ENCODE measurements around the gene DGKQ. TPM values are rescaled to one million over a fixed set of nuclear protein-coding genes. Genes with fewer than 3 reads are reported as not detected.
A peak's percentile ranks its signal among the peaks of the same experiment; 100 is the strongest.

DGKQ gene
- total and polyA plus RNA-seq, 9 of the 15 experiments (the other 6 are each of a cell fraction or from before 2014, with no cell fraction given) = 0.17 to 22.0 (median 5.6) TPM

DNA sequence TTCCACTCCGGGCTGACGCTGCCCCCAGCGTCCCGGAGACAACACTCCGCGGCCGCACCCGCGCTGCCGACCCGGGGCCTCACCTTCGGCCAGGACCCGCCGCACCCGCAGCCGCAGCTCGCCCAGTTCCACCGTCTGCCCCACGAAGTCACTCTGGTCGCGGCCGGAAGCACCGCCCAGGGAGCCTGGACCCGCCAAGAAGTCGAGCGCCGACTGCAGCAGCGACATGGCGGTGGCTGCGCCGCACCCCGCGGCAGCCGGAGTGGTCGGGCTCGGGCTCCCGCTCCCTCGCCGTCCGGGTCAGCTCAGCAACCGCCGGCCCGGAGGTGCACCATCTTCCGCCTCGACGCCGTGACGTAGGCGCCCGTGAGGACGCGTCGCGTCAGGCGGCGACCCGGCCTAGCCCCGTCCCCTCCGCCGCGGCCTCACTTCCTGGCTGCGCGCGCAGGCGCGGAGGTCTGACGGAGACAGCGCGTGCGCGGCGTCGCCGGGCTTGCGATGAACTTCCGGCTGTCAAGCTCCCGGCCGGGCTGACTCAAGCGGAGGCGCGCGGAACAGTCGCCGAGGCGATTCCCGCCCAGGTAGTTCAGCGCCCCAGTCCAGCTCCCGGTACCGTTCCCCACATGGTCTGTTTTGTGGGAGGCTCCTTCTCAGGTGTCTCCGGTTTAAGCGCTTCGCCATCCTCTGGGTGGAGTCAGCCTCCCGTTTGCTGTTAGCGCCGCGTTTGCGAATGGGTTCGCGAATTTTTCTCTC is 41.2 kb downstream of the DGKQ start, which contains the start of the genes GAK and TMEM175 (continued):
- TF ChIP-seq, protein P1, sequence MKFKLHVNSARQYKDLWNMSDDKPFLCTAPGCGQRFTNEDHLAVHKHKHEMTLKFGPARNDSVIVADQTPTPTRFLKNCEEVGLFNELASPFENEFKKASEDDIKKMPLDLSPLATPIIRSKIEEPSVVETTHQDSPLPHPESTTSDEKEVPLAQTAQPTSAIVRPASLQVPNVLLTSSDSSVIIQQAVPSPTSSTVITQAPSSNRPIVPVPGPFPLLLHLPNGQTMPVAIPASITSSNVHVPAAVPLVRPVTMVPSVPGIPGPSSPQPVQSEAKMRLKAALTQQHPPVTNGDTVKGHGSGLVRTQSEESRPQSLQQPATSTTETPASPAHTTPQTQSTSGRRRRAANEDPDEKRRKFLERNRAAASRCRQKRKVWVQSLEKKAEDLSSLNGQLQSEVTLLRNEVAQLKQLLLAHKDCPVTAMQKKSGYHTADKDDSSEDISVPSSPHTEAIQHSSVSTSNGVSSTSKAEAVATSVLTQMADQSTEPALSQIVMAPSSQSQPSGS (CRISPR knock-in tag; IDR thresholded peaks at IDR 0.05) = 0 out of 2 replicates have a peak, but pooled peaks have one; percentile 52
- TF ChIP-seq GABPA (tag; conservative IDR thresholded peaks at IDR 0.05; ENCODE audit: low read depth) = peak; percentile 96
- TF ChIP-seq IFI16 (CRISPR knock-in tag; IDR thresholded peaks at IDR 0.05) = no peak
- peak; percentile 75 for TF ChIP-seq CTBP1 (IDR thresholded peaks at IDR 0.05; ENCODE audit: borderline replicate concordance)
- no peak for TF ChIP-seq ZKSCAN1 (IDR thresholded peaks at IDR 0.05; ENCODE audit: low read depth, low read length)
- no peak for TF ChIP-seq TAF7 (tag; IDR thresholded peaks at IDR 0.05)
- TF ChIP-seq, protein P2, sequence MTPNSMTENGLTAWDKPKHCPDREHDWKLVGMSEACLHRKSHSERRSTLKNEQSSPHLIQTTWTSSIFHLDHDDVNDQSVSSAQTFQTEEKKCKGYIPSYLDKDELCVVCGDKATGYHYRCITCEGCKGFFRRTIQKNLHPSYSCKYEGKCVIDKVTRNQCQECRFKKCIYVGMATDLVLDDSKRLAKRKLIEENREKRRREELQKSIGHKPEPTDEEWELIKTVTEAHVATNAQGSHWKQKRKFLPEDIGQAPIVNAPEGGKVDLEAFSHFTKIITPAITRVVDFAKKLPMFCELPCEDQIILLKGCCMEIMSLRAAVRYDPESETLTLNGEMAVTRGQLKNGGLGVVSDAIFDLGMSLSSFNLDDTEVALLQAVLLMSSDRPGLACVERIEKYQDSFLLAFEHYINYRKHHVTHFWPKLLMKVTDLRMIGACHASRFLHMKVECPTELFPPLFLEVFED (CRISPR knock-in tag; conservative IDR thresholded peaks at IDR 0.05) = no peak
- no peak for TF ChIP-seq FOXA1 (IDR thresholded peaks at IDR 0.05; ENCODE audit: borderline replicate concordance)
- no peak for TF ChIP-seq SNRNP70 (optimal IDR thresholded peaks at IDR 0.05; ENCODE audit: low read depth, low read length)
- TF ChIP-seq NCOA2 (IDR thresholded peaks at IDR 0.05; ENCODE audit: partially characterized antibody in 2 of 2) = no peak
- no peak for TF ChIP-seq CHD2 (IDR thresholded peaks at IDR 0.05; ENCODE audit: low read depth, low read length)
- TF ChIP-seq ZNF232 (CRISPR knock-in tag; IDR thresholded peaks at IDR 0.05) = no peak
- TF ChIP-seq ZNF717 (CRISPR knock-in tag; IDR thresholded peaks at IDR 0.05) = no peak
- TF ChIP-seq, protein P3, sequence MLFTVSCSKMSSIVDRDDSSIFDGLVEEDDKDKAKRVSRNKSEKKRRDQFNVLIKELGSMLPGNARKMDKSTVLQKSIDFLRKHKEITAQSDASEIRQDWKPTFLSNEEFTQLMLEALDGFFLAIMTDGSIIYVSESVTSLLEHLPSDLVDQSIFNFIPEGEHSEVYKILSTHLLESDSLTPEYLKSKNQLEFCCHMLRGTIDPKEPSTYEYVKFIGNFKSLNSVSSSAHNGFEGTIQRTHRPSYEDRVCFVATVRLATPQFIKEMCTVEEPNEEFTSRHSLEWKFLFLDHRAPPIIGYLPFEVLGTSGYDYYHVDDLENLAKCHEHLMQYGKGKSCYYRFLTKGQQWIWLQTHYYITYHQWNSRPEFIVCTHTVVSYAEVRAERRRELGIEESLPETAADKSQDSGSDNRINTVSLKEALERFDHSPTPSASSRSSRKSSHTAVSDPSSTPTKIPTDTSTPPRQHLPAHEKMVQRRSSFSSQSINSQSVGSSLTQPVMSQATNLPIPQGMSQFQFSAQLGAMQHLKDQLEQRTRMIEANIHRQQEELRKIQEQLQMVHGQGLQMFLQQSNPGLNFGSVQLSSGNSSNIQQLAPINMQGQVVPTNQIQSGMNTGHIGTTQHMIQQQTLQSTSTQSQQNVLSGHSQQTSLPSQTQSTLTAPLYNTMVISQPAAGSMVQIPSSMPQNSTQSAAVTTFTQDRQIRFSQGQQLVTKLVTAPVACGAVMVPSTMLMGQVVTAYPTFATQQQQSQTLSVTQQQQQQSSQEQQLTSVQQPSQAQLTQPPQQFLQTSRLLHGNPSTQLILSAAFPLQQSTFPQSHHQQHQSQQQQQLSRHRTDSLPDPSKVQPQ (CRISPR knock-in tag; IDR thresholded peaks at IDR 0.05; ENCODE audit: borderline replicate concordance) = no peak
- no peak for TF ChIP-seq RFX5 (IDR thresholded peaks at IDR 0.05; ENCODE audit: low read depth, low read length)
- no peak for TF ChIP-seq HDGF (IDR thresholded peaks at IDR 0.05)
- no peak for TF ChIP-seq ARNT (IDR thresholded peaks at IDR 0.05)
- TF ChIP-seq SAFB (IDR thresholded peaks at IDR 0.05; ENCODE audit: borderline replicate concordance, low read depth, low read length) = no peak
- TF ChIP-seq POLR2AphosphoS2 (IDR thresholded peaks at IDR 0.05; ENCODE audit: low read length) = no peak
- TF ChIP-seq MTF1 (CRISPR knock-in tag; IDR thresholded peaks at IDR 0.05; ENCODE audit: borderline replicate concordance) = no peak
- TF ChIP-seq ZNF507 (tag; conservative IDR thresholded peaks at IDR 0.05) = no peak
- TF ChIP-seq FOXJ3 (CRISPR knock-in tag; IDR thresholded peaks at IDR 0.05) = no peak
- no peak for TF ChIP-seq NCOA4 (IDR thresholded peaks at IDR 0.05; ENCODE audit: partially characterized antibody)
- peak; percentile 81 for TF ChIP-seq HCFC1 (IDR thresholded peaks at IDR 0.05; ENCODE audit: low read depth, low read length)
- no peak for TF ChIP-seq ZBTB7A (IDR thresholded peaks at IDR 0.05; ENCODE audit: borderline replicate concordance, control insufficient read depth, low read depth, low read length)
- TF ChIP-seq KDM1A (IDR thresholded peaks at IDR 0.05) = no peak
- TF ChIP-seq NFE2 (IDR thresholded peaks at IDR 0.05; ENCODE audit: low read depth) = no peak; the same call in 1 of the 2 replicates
